ENCODE data around the gene FOXL2NB. TPM values are rescaled to one million over a fixed set of nuclear protein-coding genes. Genes with fewer than 3 reads are reported as not detected.
A peak's percentile ranks its signal among the peaks of the same experiment; 100 is the strongest.

Gene FOXL2NB
- total RNA-seq, 1 experiment from 2014 or later: 0.31 TPM

DNA sequence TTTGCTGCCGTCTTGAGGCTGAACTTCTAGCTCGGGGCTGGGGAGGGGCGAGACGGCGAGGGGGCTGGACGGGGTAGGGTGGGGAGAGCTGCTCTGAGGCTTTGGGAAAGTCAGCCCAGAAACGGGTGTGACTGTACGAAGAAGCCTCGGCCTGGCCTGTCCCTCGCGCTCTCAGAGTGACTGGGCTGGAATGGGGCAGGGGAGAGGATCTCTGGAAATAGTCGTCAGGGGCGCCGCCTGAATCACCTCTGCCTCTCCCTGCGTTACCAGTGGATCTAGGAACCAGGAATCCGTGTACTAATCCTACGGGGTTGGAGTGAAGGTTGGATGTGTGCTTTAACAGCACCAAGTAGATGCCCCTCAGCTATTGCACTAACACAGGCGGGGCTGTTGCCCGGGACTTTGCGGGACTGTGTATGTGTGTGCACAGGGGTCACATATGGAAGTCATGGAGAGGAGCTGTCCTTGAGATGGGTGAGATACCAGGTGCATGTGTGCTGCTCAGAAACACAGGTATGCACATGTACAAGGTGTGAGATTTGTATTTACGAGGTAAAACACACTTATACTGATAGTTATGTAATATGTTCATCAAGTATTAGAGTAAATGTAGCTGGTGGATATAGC, 591 bp downstream of the FOXL2NB start:
- Histone ChIP-seq H3K27ac (ENCODE audit: insufficient read length, low read depth, low read length) (no peak overlapping the region), H3K27me3 (ENCODE audit: insufficient read depth, low read length) (peaks cover 67% of the 10 kb centered on the region)
- no CpG with 5 or more reads among the region's 21 CpGs for WGBS (ENCODE audit: extremely low coverage, insufficient read length, low lambda C conversion rate)

More for the DNA sequence above, 591 bp downstream of the FOXL2NB start:
- Histone ChIP-seq H2BK120ac (ENCODE audit: low read depth, low read length, poor library complexity, severe bottlenecking) (no peak overlapping the region), H3K4me2 (ENCODE audit: insufficient read depth, insufficient read length, low read length) (peak overlapping the region; percentile 34), H2BK15ac (ENCODE audit: low read depth, low read length) (no peak overlapping the region), H4K5ac (ENCODE audit: insufficient read length, low read depth, low read length) (no peak overlapping the region), H3K9ac (ENCODE audit: extremely low read depth, insufficient read length, low read length) (no peak overlapping the region), H4K8ac (replicated peaks; ENCODE audit: insufficient read length, low read depth, low read length) (no peak overlapping the region), H2AFZ (ENCODE audit: low read length) (no peak overlapping the region), H4K20me1 (ENCODE audit: control insufficient read depth, insufficient read depth, insufficient read length) (no peaks in the 10 kb centered on the region), H3K18ac (ENCODE audit: insufficient read length, low read depth, low read length) (no peak overlapping the region), H3K9me3 (ENCODE audit: control insufficient read depth, low read depth, low read length) (no peaks in the 10 kb centered on the region), H3K79me2 (ENCODE audit: insufficient read depth, low read length) (no peaks in the 10 kb centered on the region), H4K91ac (ENCODE audit: insufficient read length, low read depth, low read length) (no peak overlapping the region), H3T11ph (ENCODE audit: low read length) (no peak overlapping the region), H3K23me2 (ENCODE audit: insufficient read length, low read depth, low read length, poor library complexity, severe bottlenecking) (peaks cover 24% of the 10 kb centered on the region), H3K56ac (ENCODE audit: insufficient read length, low read depth, low read length) (no peak overlapping the region), H2AK5ac (ENCODE audit: insufficient read length, low read length) (no peak overlapping the region), H3K23ac (ENCODE audit: insufficient read length, low read depth, low read length) (no peak overlapping the region), H2BK5ac (ENCODE audit: insufficient read length, low read length) (no peak overlapping the region), H3K4ac (ENCODE audit: low read depth, low read length) (no peak overlapping the region), H3K4me1 (ENCODE audit: insufficient read depth, low read length) (peaks cover 7% of the 10 kb centered on the region; the same call in 1 of the 2 replicates), H2BK20ac (ENCODE audit: low read depth, low read length, poor library complexity, severe bottlenecking) (no peak overlapping the region), H3K14ac (ENCODE audit: insufficient read depth, low read length) (no peak overlapping the region), H2BK12ac (ENCODE audit: insufficient read length, low read depth, low read length) (no peak overlapping the region), H3K79me1 (ENCODE audit: insufficient read depth, low read depth, low read length, poor library complexity, severe bottlenecking) (no peaks in the 10 kb centered on the region)
- Mint-ChIP-seq H3K27ac (no peak overlapping the region), H3K27me3 (ENCODE audit: low read depth) (peaks cover 98% of the 10 kb centered on the region), H3K9me3 (peaks cover 2 to 7% of the 10 kb centered on the region in 2 experiments; a peak in 4 of 5 replicates), H3K4me1 (peaks cover 43 to 55% of the 10 kb centered on the region in 2 experiments), H3K4me3 (peak overlapping the region; percentile 58 to 82), H3K36me3 (ENCODE audit: insufficient read depth in 1 of 3, low read depth in 3 of 3) (peaks cover 0 to 7% (median 0%) of the 10 kb centered on the region in 3 experiments; a peak in 3 of 7 replicates)
- TF ChIP-seq, protein P1, sequence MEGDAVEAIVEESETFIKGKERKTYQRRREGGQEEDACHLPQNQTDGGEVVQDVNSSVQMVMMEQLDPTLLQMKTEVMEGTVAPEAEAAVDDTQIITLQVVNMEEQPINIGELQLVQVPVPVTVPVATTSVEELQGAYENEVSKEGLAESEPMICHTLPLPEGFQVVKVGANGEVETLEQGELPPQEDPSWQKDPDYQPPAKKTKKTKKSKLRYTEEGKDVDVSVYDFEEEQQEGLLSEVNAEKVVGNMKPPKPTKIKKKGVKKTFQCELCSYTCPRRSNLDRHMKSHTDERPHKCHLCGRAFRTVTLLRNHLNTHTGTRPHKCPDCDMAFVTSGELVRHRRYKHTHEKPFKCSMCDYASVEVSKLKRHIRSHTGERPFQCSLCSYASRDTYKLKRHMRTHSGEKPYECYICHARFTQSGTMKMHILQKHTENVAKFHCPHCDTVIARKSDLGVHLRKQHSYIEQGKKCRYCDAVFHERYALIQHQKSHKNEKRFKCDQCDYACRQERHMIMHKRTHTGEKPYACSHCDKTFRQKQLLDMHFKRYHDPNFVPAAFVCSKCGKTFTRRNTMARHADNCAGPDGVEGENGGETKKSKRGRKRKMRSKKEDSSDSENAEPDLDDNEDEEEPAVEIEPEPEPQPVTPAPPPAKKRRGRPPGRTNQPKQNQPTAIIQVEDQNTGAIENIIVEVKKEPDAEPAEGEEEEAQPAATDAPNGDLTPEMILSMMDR (conservative IDR thresholded peaks at IDR 0.05): no peak
- peak; percentile 50 for DNase-seq
